ENCODE data around the gene SLC22A23.

Gene SLC22A23

GRCh38 chr6:3288711-3289663 is 167.9 kb downstream of the SLC22A23 start:
- Histone ChIP-seq H3K4me2 (ENCODE audit: low read depth, low read length) (no peak overlapping the region), H3K79me2 (ENCODE audit: low read length) (no peaks in the 10 kb centered on the region), H3K9ac (ENCODE audit: low read length) (no peak overlapping the region), H3K4me1 (ENCODE audit: low read length) (no peaks in the 10 kb centered on the region), H3K36me3 (replicated peaks; ENCODE audit: insufficient read depth, low read length) (no peaks in the 10 kb centered on the region), H2AFZ (ENCODE audit: low read length) (no peak overlapping the region), H3K27me3 (replicated peaks; ENCODE audit: insufficient read depth, low read length) (no peaks in the 10 kb centered on the region), H3F3A (ENCODE audit: insufficient read depth, low read length) (no peaks in the 10 kb centered on the region), H3K27ac (ENCODE audit: low read length) (no peak overlapping the region), H4K20me1 (ENCODE audit: insufficient read depth, low read length) (no peaks in the 10 kb centered on the region), H3K4me3 (ENCODE audit: low read length) (no peak overlapping the region), H3K9me2 (replicated peaks; ENCODE audit: insufficient read depth, low read length) (no peaks in the 10 kb centered on the region), H3K9me3 (replicated peaks; ENCODE audit: insufficient read depth, low read length) (no peaks in the 10 kb centered on the region)
- no peak for DNase-seq
- TF ChIP-seq EZH2 (optimal IDR thresholded peaks at IDR 0.05; ENCODE audit: low read depth, low read length) (no peak), EZH2phosphoT487 (IDR thresholded peaks at IDR 0.05; ENCODE audit: low read length) (no peak), CTCF (IDR thresholded peaks at IDR 0.05; ENCODE audit: low read length) (no peak)

GRCh38 chr6:3287976-3288707 is 168.7 kb downstream of the SLC22A23 start:
- H3K9me2 ChIP-seq (replicated peaks; ENCODE audit: insufficient read depth, low read length): no peaks in the 10 kb centered on the region
- H3K4me2 ChIP-seq (ENCODE audit: low read depth, low read length): no peak overlapping the region
- no peaks in the 10 kb centered on the region for H3K36me3 ChIP-seq (replicated peaks; ENCODE audit: insufficient read depth, low read length)
- no peaks in the 10 kb centered on the region for H3K79me2 ChIP-seq (ENCODE audit: low read length)
- H3F3A ChIP-seq (ENCODE audit: insufficient read depth, low read length): no peaks in the 10 kb centered on the region
- no peaks in the 10 kb centered on the region for H4K20me1 ChIP-seq (ENCODE audit: insufficient read depth, low read length)
- DNase-seq: no peak
- TF ChIP-seq CTCF (IDR thresholded peaks at IDR 0.05; ENCODE audit: low read length) (no peak), EZH2 (optimal IDR thresholded peaks at IDR 0.05; ENCODE audit: low read depth, low read length) (no peak), EZH2phosphoT487 (IDR thresholded peaks at IDR 0.05; ENCODE audit: low read length) (no peak)
- no peak overlapping the region for H3K9ac ChIP-seq (ENCODE audit: low read length)
- no peaks in the 10 kb centered on the region for H3K4me1 ChIP-seq (ENCODE audit: low read length)
- H3K27ac ChIP-seq (ENCODE audit: low read length): no peak overlapping the region
- H3K4me3 ChIP-seq (ENCODE audit: low read length): no peak overlapping the region
- H3K9me3 ChIP-seq (replicated peaks; ENCODE audit: insufficient read depth, low read length): no peaks in the 10 kb centered on the region
- H3K27me3 ChIP-seq (replicated peaks; ENCODE audit: insufficient read depth, low read length): no peaks in the 10 kb centered on the region
- no peak overlapping the region for H2AFZ ChIP-seq (ENCODE audit: low read length)

GRCh38 chr6:3287308-3287707 is 169.5 kb downstream of the SLC22A23 start:
- Histone ChIP-seq H3K4me3 (ENCODE audit: low read length) (no peak overlapping the region), H3K9me2 (replicated peaks; ENCODE audit: insufficient read depth, low read length) (no peaks in the 10 kb centered on the region), H2AFZ (ENCODE audit: low read length) (no peak overlapping the region), H3K4me2 (ENCODE audit: low read depth, low read length) (no peak overlapping the region), H3K9ac (ENCODE audit: low read length) (no peak overlapping the region), H3K27ac (ENCODE audit: low read length) (no peak overlapping the region), H3F3A (ENCODE audit: insufficient read depth, low read length) (no peaks in the 10 kb centered on the region), H4K20me1 (ENCODE audit: insufficient read depth, low read length) (no peaks in the 10 kb centered on the region), H3K4me1 (ENCODE audit: low read length) (no peaks in the 10 kb centered on the region), H3K27me3 (replicated peaks; ENCODE audit: insufficient read depth, low read length) (no peaks in the 10 kb centered on the region), H3K9me3 (replicated peaks; ENCODE audit: insufficient read depth, low read length) (no peaks in the 10 kb centered on the region), H3K36me3 (replicated peaks; ENCODE audit: insufficient read depth, low read length) (no peaks in the 10 kb centered on the region), H3K79me2 (ENCODE audit: low read length) (no peaks in the 10 kb centered on the region)
- DNase-seq: no peak
- no peak for TF ChIP-seq EZH2phosphoT487 (IDR thresholded peaks at IDR 0.05; ENCODE audit: low read length)
- no peak for TF ChIP-seq EZH2 (optimal IDR thresholded peaks at IDR 0.05; ENCODE audit: low read depth, low read length)
- TF ChIP-seq CTCF (IDR thresholded peaks at IDR 0.05; ENCODE audit: low read length): no peak

All from MM.1S (cell line).